ENCODE results near the gene TECTB.

GRCh38 chr10:112295853-112296830 is 12.9 kb downstream of the TECTB start:
- no peak for TF ChIP-seq CTCF (IDR thresholded peaks at IDR 0.05)
- TF ChIP-seq ZFX (IDR thresholded peaks at IDR 0.05; ENCODE audit: borderline replicate concordance), result no peak

Measured in 22Rv1 (cell line).